B cell (primary cell): Measurements from ENCODE around the gene CTRB2. TPM values are rescaled to one million over a fixed set of nuclear protein-coding genes. Genes with fewer than 3 reads are reported as not detected.

ENCODE experiments used
- ATAC-seq: fragments of 200-7000 bp; cut with Tn5 transposase; one replicate; pipeline ENCODE4 v1.10.0; 2021; ENCODE audit warnings: low read depth, mild to moderate bottlenecking, moderate number of reproducible peaks, moderate library complexity
- CTCF ChIA-PET: fragments of 350-600 bp; sonication (Branson Sonifier 250); formaldehyde crosslinking; loops from one replicate; lab custom pipeline; 2021; ENCODE audit warnings: antibody characterized with exemption, inconsistent platforms; lab: Charles Lee
- POLR2A ChIA-PET: fragments of 350-600 bp; sonication (Branson Sonifier 250); formaldehyde crosslinking; loops from one replicate; lab custom pipeline; 2021; ENCODE audit warnings: antibody characterized with exemption; lab: Charles Lee
- DNase-seq: peaks from one replicate; pipeline ENCODE4 v3.0.0; 2013
- H2AFZ ChIP-seq: 2 replicates; pipeline ENCODE4 v1.6.1; 2012; ENCODE audit warnings: mild to moderate bottlenecking, low read depth, low read length; ENCODE audit not compliant: insufficient read depth, poor library complexity, severe bottlenecking
- H3K27ac ChIP-seq, 2 donors: 1 replicate in 1 of 2; 2 replicates in 1 of 2; pipeline ENCODE4 v1.5.1; 2012 to 2013; ENCODE audit warnings: low read length in 2 of 2, mild to moderate bottlenecking in 2 of 2, moderate library complexity in 1 of 2
- H3K27me3 ChIP-seq, 4 experiments: fragments of 200-600 bp in 1 of 4; sonication (generic) in 1 of 4; replicated peaks in 1 of 4; 1 replicate in 2 of 4; 2 replicates in 2 of 4; pipeline versions ENCODE4 v1.6.1 to v1.7.0; 2013 to 2016; ENCODE audit warnings: low read length in 3 of 4, mild to moderate bottlenecking in 2 of 4, mixed read lengths in 1 of 4, moderate library complexity in 1 of 4; ENCODE audit not compliant: insufficient read depth in 4 of 4, control insufficient read depth in 3 of 4; ENCODE audit errors: control extremely low read depth in 1 of 4
- H3K36me3 ChIP-seq, 2 experiments: replicated peaks in 1 of 2; 1 replicate in 1 of 2; 2 replicates in 1 of 2; pipeline versions ENCODE4 v1.6.1 to v1.7.1; 2013; ENCODE audit warnings: low read length in 1 of 2; ENCODE audit not compliant: insufficient read depth in 2 of 2, control insufficient read depth in 1 of 2; ENCODE audit errors: control extremely low read depth in 1 of 2, extremely low read depth in 1 of 2
- H3K4me1 ChIP-seq, 2 donors: fragments of 200-600 bp in 1 of 2; sonication (generic) in 1 of 2; 1 replicate in 1 of 2; 2 replicates in 1 of 2; pipeline versions ENCODE4 v1.5.1 to v1.6.1; 2013 to 2017; ENCODE audit warnings: low read length in 2 of 2; ENCODE audit not compliant: control insufficient read depth in 2 of 2, insufficient read depth in 2 of 2
- H3K4me2 ChIP-seq: replicated peaks from 2 replicates; pipeline ENCODE3; 2012; ENCODE audit warnings: mild to moderate bottlenecking, low read depth, low read length; ENCODE audit not compliant: poor library complexity, severe bottlenecking
- H3K4me3 ChIP-seq, 5 experiments: fragments of 200-600 bp in 1 of 5; sonication (generic) in 1 of 5; 1 replicate in 3 of 5; 2 replicates in 2 of 5; pipeline versions ENCODE4 v1.5.1 to v1.7.0; 2011 to 2016; ENCODE audit warnings: low read length in 4 of 5, mild to moderate bottlenecking in 4 of 5, low read depth in 2 of 5, control low read depth in 1 of 5, moderate library complexity in 1 of 5; ENCODE audit not compliant: insufficient read depth in 1 of 5; ENCODE audit errors: control extremely low read depth in 1 of 5, extremely low read depth in 1 of 5
- H3K79me2 ChIP-seq: fragments of 200-600 bp; sonication (generic); one replicate; pipeline ENCODE4 v1.6.0; 2016; ENCODE audit warnings: low read length; ENCODE audit not compliant: control insufficient read depth, insufficient read depth
- H3K9ac ChIP-seq: fragments of 200-600 bp; sonication (generic); 2 replicates; pipeline ENCODE4 v1.6.1; 2017; ENCODE audit warnings: mild to moderate bottlenecking, low read length, moderate library complexity
- H3K9me3 ChIP-seq, 3 donors: one replicate each; pipeline versions ENCODE4 v1.6.1 to v1.7.1; 2013; ENCODE audit warnings: low read length in 2 of 3; ENCODE audit not compliant: control insufficient read depth in 2 of 3, insufficient read depth in 1 of 3; ENCODE audit errors: control extremely low read depth in 1 of 3
- H4K20me1 ChIP-seq: 2 replicates; pipeline ENCODE4 v1.6.0; 2012; ENCODE audit warnings: mild to moderate bottlenecking, low read length; ENCODE audit not compliant: insufficient read depth, control insufficient read depth, poor library complexity, severe bottlenecking
- H3K27ac Mint-ChIP-seq: one replicate; pipeline ENCODE4 v1.8.0; 2021; ENCODE audit warnings: mixed read lengths
- H3K27me3 Mint-ChIP-seq: one replicate; pipeline ENCODE4 v1.8.0; 2021; ENCODE audit warnings: mixed read lengths
- H3K4me1 Mint-ChIP-seq: one replicate; pipeline ENCODE4 v1.8.0; 2021; ENCODE audit warnings: mixed read lengths
- H3K4me3 Mint-ChIP-seq: one replicate; pipeline ENCODE4 v1.8.0; 2021; ENCODE audit warnings: mixed read lengths
- H3K9me3 Mint-ChIP-seq: one replicate; pipeline ENCODE4 v1.8.0; 2022; ENCODE audit warnings: mixed read lengths; ENCODE audit not compliant: insufficient read depth
- EZH2 ChIP-seq: IDR thresholded peaks from 2 replicates; pipeline ENCODE4 v1.6.1; 2012; ENCODE audit warnings: borderline replicate concordance, low read depth, mild to moderate bottlenecking, moderate library complexity, low read length; ENCODE audit not compliant: insufficient read depth, poor library complexity, severe bottlenecking
- WGBS: methylation state at CpG from one replicate; pipeline ENCODE4 v1.1.5; 2013; ENCODE audit warnings: missing lambda C conversion rate; ENCODE audit not compliant: insufficient coverage; 5-methylcytosine and 5-hydroxymethylcytosine counted together
- intact Hi-C: fragments of 100-400 bp; cut with micrococcal nuclease; formaldehyde crosslinking; loops from one replicate; pipeline ENCODE4 v1.10.0; 2022
- polyA plus RNA-seq: library from polyadenylated mRNA; depleted of rRNA; stranded (reverse); fragments of >200 nt; gene quantifications from 2 replicates; pipeline ENCODE4 v1.2.3, GENCODE V29; 2012
- total RNA-seq, 2 donors: library from RNA; stranded (reverse); fragments of 120-200 nt in 1 of 2; gene quantifications; 1 replicate in 1 of 2; 2 replicates in 1 of 2; pipeline versions ENCODE4 v1.2.3 to v1.2.4, GENCODE V29; 2013 to 2022

The CTRB2 gene
- total and polyA plus RNA-seq, 2 donors (not counting 1 experiment from before 2014, with no cell fraction given) = not detected

- Mint-ChIP-seq H3K27me3 (peaks cover 62% of the 10 kb centered on the region), H3K4me1 (peaks cover 21% of the 10 kb centered on the region), H3K4me3 (no peak overlapping the region), H3K9me3 (no peaks in the 10 kb centered on the region), H3K27ac (no peak overlapping the region)
- ChIA-PET POLR2A (no interaction called here), CTCF (interaction anchor here (2.0 kb wide), 1 partner anchor 137 kb away, joined by 7 read pairs; no protein-coding TSS in a partner anchor)
- peaks cover 0 to 13% (median 0%) of the 10 kb centered on the region in 3 donors for H3K9me3 ChIP-seq
- DNase-seq (no peak), ATAC-seq (no peak)
- no peak overlapping the region for H3K4me3 ChIP-seq
- H3K4me1 ChIP-seq = peaks cover 20 to 23% of the 10 kb centered on the region in 2 donors
- peaks cover 0 to 85% (median 29%) of the 10 kb centered on the region in 4 experiments for H3K27me3 ChIP-seq
- no peak overlapping the region for H3K4me2 ChIP-seq
- H3K27ac ChIP-seq = no peak overlapping the region
- no peaks in the 10 kb centered on the region for H3K36me3 ChIP-seq
- no peaks in the 10 kb centered on the region for H3K79me2 ChIP-seq
- WGBS = 88% methylated on average over 14 of the region's 17 CpGs
- no peak overlapping the region for H3K9ac ChIP-seq
- peaks cover 8% of the 10 kb centered on the region for H4K20me1 ChIP-seq
- no peak overlapping the region for H2AFZ ChIP-seq
- no peak for TF ChIP-seq EZH2
- intact Hi-C loops = no loop called here
Observed at GRCh38 chr16:75248536-75249380, 41.8 kb upstream of the CTRB2 start.

DNA sequence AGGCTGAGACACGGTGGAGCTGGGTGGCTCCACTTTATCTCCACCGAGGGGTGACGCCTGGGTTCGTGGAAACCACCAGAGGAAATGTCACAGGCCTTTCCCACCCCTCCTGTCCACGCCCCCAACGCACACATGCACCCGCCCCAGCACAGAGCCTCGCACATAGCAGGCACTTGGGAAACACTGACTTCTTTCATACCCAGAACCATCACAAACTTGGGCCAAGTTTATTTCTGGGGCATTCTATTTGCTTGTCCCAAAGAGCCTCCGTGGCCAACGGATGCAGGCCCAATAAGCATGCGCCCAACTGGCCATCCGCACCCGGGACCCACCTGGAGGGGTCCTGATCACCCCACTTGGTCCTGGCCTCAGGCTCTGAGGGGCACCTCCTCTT, 41.2 kb upstream of the CTRB2 start:
- no peak for TF ChIP-seq EZH2
- 69% methylated on average over 13 of the region's 13 CpGs for WGBS
- H2AFZ ChIP-seq = no peak overlapping the region
- no peak overlapping the region for H3K9ac ChIP-seq
- no peak overlapping the region for H3K4me3 Mint-ChIP-seq
- no peak overlapping the region for H3K27ac ChIP-seq
- no peaks in the 10 kb centered on the region for H3K79me2 ChIP-seq
- H4K20me1 ChIP-seq = peaks cover 8% of the 10 kb centered on the region
- no peak for ATAC-seq
- no peak overlapping the region for H3K27ac Mint-ChIP-seq
- ChIA-PET CTCF (interaction anchor here (1.1 kb wide), 1 partner anchor 14 kb away, joined by 6 read pairs; no protein-coding TSS in a partner anchor), POLR2A (no interaction called here)
- H3K4me1 ChIP-seq = peaks cover 20 to 23% of the 10 kb centered on the region in 2 donors
- intact Hi-C loops = no loop called here
- H3K36me3 ChIP-seq = no peaks in the 10 kb centered on the region
- H3K27me3 ChIP-seq = peaks cover 0 to 84% (median 27%) of the 10 kb centered on the region in 4 experiments
- no peak overlapping the region for H3K4me2 ChIP-seq
- DNase-seq = no peak
- H3K4me1 Mint-ChIP-seq = peaks cover 21% of the 10 kb centered on the region
- peaks cover 63% of the 10 kb centered on the region for H3K27me3 Mint-ChIP-seq
- peaks cover 0 to 9% (median 0%) of the 10 kb centered on the region in 3 donors for H3K9me3 ChIP-seq
- H3K4me3 ChIP-seq = no peak overlapping the region
- H3K9me3 Mint-ChIP-seq = no peaks in the 10 kb centered on the region
